Kidney (tissue), 22 donors: ENCODE measurements around the gene GPRC5A. TPM values are rescaled to one million over a fixed set of nuclear protein-coding genes. Genes with fewer than 3 reads are reported as not detected.
"Not testable (repeated sequence)": the region's sequence is repeated elsewhere in the genome, so short reads cannot be mapped to it uniquely, and the experiment has no call there.

ENCODE experiments used
- DNase-seq, 5 donors: peaks; one replicate each; pipeline ENCODE4 v3.0.0-alpha.2; 2013 to 2020
- FAIRE-seq: peaks from 2 replicates; lab custom pipeline; 2012; peaks lifted over from hg19 to GRCh38; lab: Jason Lieb, UNC
- H3K27ac ChIP-seq, 2 donors: one replicate each; pipeline ENCODE4 v1.7.0; 2013; ENCODE audit warnings: low read depth in 2 of 2, low read length in 2 of 2, inconsistent platforms in 1 of 2
- H3K27me3 ChIP-seq: one replicate; pipeline ENCODE4 v1.7.1; 2013; ENCODE audit warnings: low read length, inconsistent platforms; ENCODE audit not compliant: control insufficient read depth, insufficient read depth
- H3K36me3 ChIP-seq, 3 donors: one replicate each; pipeline versions ENCODE4 v1.7.0 to v1.7.1; 2013; ENCODE audit warnings: low read length in 3 of 3, control low read depth in 1 of 3, inconsistent platforms in 1 of 3; ENCODE audit not compliant: insufficient read depth in 3 of 3, control insufficient read depth in 2 of 3
- H3K4me1 ChIP-seq, 3 donors: one replicate each; pipeline versions ENCODE4 v1.7.0 to v1.7.1; 2013; ENCODE audit warnings: low read length in 3 of 3, inconsistent platforms in 1 of 3, low read depth in 1 of 3; ENCODE audit not compliant: control insufficient read depth in 2 of 3, insufficient read depth in 2 of 3
- H3K4me3 ChIP-seq, 3 donors: one replicate each; pipeline versions ENCODE4 v1.7.0 to v1.8.1; 2013; ENCODE audit warnings: low read length in 3 of 3, control low read depth in 1 of 3, inconsistent platforms in 1 of 3
- H3K9ac ChIP-seq, 3 donors: one replicate each; pipeline versions ENCODE4 v1.7.0 to v1.7.1; 2013; ENCODE audit warnings: low read length in 3 of 3, control low read depth in 1 of 3, inconsistent platforms in 1 of 3
- H3K9me3 ChIP-seq, 3 donors: one replicate each; pipeline versions ENCODE4 v1.7.0 to v1.7.1; 2013; ENCODE audit warnings: low read length in 3 of 3, control low read depth in 1 of 3, inconsistent platforms in 1 of 3; ENCODE audit not compliant: control insufficient read depth in 2 of 3, insufficient read depth in 1 of 3
- intact Hi-C: fragments of 100-400 bp; cut with DNase I; formaldehyde crosslinking; loops from one replicate; pipeline ENCODE4 v1.11.1; 2022
- long read RNA-seq, 10 donors: library from polyadenylated mRNA in 1 of 10; unstranded in 1 of 10; transcript quantifications; one replicate each; pipeline ENCODE4 v2.0.0 and lab custom pipeline, GENCODE V29; 2021 to 2026
- polyA plus RNA-seq: library from polyadenylated mRNA; stranded (reverse); fragments of 350-450 nt; fragmentation: Illumina TruSeq; extraction: RNeasy Lipid Tissue Mini Kit (QIAGEN cat#74804); gene quantifications from one replicate; pipeline ENCODE4 v1.2.3, GENCODE V29; 2014; ENCODE audit warnings: low read depth, low replicate concordance; ENCODE audit not compliant: insufficient read depth
- total RNA-seq: library from RNA; stranded (reverse); fragmentation: NEBNext Ultra II Directional; extraction: Animal tissue kit (Norgen Biotek cat#: 25700); gene quantifications from one replicate; pipeline ENCODE4 v1.2.1, GENCODE V29; 2021
- TF ChIP-seq, protein P1 (sequence below): IDR thresholded peaks from 3 replicates; pipeline ENCODE4 v1.5.1; 2012; ENCODE audit warnings: mild to moderate bottlenecking, moderate library complexity, borderline replicate concordance; ENCODE audit not compliant: insufficient read depth; ENCODE audit errors: extremely low read depth
- donor health status: control.
- donor health status: control.
- donor health status: control.
- donor health status: control.
- donor health status: control.
- donor health status: DM: yes; HTN: yes; CAD: no.
- donor health status: Normal renal cell carcinoma (clear cell type).

GPRC5A gene, protein sequence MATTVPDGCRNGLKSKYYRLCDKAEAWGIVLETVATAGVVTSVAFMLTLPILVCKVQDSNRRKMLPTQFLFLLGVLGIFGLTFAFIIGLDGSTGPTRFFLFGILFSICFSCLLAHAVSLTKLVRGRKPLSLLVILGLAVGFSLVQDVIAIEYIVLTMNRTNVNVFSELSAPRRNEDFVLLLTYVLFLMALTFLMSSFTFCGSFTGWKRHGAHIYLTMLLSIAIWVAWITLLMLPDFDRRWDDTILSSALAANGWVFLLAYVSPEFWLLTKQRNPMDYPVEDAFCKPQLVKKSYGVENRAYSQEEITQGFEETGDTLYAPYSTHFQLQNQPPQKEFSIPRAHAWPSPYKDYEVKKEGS
- total RNA-seq: 60.6 TPM
- 6.3 TPM for polyA plus RNA-seq
- long read RNA-seq, donor 1, full-length matches to known transcripts: 1 of 1 reads
- long read RNA-seq, donor 1, partial matches to known transcripts: 0 of 1 reads
- long read RNA-seq, donor 1, other reads (novel, unspliced or antisense): 0 of 1 reads
- long read RNA-seq, donor 2, full-length matches to known transcripts: 2 of 2 reads
- long read RNA-seq, donor 2, partial matches to known transcripts: 0 of 2 reads
- long read RNA-seq, donor 2, other reads (novel, unspliced or antisense): 0 of 2 reads
- long read RNA-seq, donor 3, full-length matches to known transcripts: 2 of 2 reads
- long read RNA-seq, donor 3, partial matches to known transcripts: 0 of 2 reads
- long read RNA-seq, donor 3, other reads (novel, unspliced or antisense): 0 of 2 reads
- long read RNA-seq, donor 4, full-length matches to known transcripts: 2 of 2 reads
- long read RNA-seq, donor 4, partial matches to known transcripts: 0 of 2 reads
- long read RNA-seq, donor 4, other reads (novel, unspliced or antisense): 0 of 2 reads
- long read RNA-seq, donor 5, full-length matches to known transcripts: 1 of 1 reads
- long read RNA-seq, donor 5, partial matches to known transcripts: 0 of 1 reads
- long read RNA-seq, donor 5, other reads (novel, unspliced or antisense): 0 of 1 reads
- long read RNA-seq, donor 6: 0 reads
- long read RNA-seq, donor 7, full-length matches to known transcripts: 11 of 15 reads
- long read RNA-seq, donor 7, partial matches to known transcripts: 3 of 15 reads
- long read RNA-seq, donor 7, other reads (novel, unspliced or antisense): 1 of 15 reads
- long read RNA-seq, donor 8, full-length matches to known transcripts: 4 of 4 reads
- long read RNA-seq, donor 8, partial matches to known transcripts: 0 of 4 reads
- long read RNA-seq, donor 8, other reads (novel, unspliced or antisense): 0 of 4 reads
- long read RNA-seq, donor 9, full-length matches to known transcripts: 1 of 1 reads
- long read RNA-seq, donor 9, partial matches to known transcripts: 0 of 1 reads
- long read RNA-seq, donor 9, other reads (novel, unspliced or antisense): 0 of 1 reads
- long read RNA-seq, donor 10, partial matches to known transcripts: 0 of 1 reads
- long read RNA-seq, donor 10, other reads (novel, unspliced or antisense): 0 of 1 reads

DNA sequence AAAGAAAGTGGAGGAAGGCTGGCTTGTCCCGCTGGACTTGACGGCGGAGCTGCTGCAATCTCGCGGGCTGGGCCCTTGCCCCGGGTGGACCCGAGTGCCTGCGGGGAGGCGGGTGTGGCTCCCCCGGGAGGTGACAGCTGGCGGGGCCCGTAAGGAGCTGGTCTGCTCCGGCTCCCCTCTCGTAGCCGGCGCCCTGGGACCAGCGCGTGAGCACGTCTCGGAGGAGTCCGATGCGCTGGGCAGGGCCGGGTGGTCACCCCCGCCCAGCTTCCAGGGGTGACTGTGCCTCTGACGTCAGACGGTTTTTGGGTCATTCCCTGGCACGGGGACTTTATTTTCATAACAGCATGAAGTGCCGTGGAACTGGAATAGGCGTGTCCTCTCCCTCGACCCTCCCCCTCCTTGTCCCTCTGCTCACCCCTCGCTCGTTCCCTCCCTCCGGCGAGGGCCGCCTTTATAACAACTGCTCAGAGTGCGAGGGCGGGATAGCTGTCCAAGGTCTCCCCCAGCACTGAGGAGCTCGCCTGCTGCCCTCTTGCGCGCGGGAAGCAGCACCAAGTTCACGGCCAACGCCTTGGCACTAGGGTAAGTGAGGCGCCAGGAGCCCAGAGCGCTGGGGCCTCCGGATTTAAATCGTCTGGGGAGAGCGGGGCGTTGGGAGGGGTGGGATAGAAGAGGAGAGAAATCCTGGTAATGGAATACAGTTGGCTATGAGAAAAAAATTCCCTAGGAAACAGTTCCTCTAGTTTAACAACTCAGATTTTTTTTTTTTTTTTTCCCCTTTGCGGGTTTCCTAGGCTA, at the start of gene GPRC5A:
Gene GPRC5A, plus strand, starts transcription at position 483 of the 801 bp plus-strand sequence. CDS start 16,688 bp downstream, outside the sequence.
- FAIRE-seq (no peak), DNase-seq (peak; percentile 85 to 96 (median 93))
- Histone ChIP-seq H3K4me1 (peaks cover 0 to 6% (median 0%) of the 10 kb centered on the region in 3 donors), H3K4me3 (peak within 1 kb of the TSS; percentile 44 to 68 (median 63)), H3K9me3 (no peaks in the 10 kb centered on the region), H3K9ac (peak within 1 kb of the TSS; percentile 32 to 89 (median 44)), H3K27ac (peak within 1 kb of the TSS; percentile 58 to 70), H3K36me3 (no peaks in the 10 kb centered on the region), H3K27me3 (no peaks in the 10 kb centered on the region)
- TF ChIP-seq, protein P1, sequence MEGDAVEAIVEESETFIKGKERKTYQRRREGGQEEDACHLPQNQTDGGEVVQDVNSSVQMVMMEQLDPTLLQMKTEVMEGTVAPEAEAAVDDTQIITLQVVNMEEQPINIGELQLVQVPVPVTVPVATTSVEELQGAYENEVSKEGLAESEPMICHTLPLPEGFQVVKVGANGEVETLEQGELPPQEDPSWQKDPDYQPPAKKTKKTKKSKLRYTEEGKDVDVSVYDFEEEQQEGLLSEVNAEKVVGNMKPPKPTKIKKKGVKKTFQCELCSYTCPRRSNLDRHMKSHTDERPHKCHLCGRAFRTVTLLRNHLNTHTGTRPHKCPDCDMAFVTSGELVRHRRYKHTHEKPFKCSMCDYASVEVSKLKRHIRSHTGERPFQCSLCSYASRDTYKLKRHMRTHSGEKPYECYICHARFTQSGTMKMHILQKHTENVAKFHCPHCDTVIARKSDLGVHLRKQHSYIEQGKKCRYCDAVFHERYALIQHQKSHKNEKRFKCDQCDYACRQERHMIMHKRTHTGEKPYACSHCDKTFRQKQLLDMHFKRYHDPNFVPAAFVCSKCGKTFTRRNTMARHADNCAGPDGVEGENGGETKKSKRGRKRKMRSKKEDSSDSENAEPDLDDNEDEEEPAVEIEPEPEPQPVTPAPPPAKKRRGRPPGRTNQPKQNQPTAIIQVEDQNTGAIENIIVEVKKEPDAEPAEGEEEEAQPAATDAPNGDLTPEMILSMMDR: no peak
- intact Hi-C loops: no loop called here

DNA sequence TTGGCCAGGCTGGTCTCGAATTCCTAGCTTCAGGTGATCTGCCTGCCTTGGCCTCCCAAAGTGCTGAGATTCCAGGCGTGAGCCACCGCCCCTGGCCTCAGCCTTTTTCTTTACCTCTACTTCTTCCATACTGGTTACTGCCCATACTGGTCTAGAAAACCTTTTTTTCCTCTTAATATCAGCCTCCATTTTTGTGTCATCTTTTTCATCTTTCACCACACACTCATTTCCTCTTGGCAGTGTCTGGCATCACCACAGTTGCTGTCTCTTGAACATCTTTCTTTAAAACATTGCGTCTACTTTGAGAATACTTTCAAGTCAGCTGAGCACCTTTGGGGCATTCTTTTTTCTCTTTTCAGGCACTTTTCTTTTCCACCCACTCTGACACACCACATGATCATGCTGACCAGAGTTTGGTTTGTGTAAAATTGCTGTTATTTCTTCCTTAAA, 45.5 kb upstream of the GPRC5A start:
- Histone ChIP-seq H3K9ac (no peak overlapping the region), H3K4me1 (no peaks in the 10 kb centered on the region), H3K27ac (no peak overlapping the region), H3K9me3 (no peaks in the 10 kb centered on the region), H3K27me3 (no peaks in the 10 kb centered on the region), H3K4me3 (no peak overlapping the region), H3K36me3 (no peaks in the 10 kb centered on the region)
- FAIRE-seq (no peak), DNase-seq (no peak)
- intact Hi-C loops: no loop called here
- TF ChIP-seq, protein P1: no peak

DNA sequence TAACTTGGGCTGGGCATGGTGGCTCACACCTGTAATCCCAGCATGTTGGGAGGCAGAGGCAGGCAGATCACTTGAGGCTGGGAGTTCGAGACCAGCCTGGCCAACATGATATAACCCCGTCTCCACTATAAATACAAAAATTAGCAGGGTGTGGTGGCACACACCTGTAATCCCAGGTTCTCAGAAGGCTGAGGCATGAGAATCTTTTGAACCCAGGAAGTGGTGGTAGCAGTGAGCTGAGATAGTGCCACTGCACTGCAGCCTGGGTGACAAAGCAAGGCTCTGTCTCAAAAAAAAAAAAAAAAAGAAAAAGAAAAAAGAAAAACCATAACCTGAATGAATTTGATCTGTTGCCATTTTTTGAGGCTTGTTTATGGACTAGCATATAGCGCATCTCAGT, 44.6 kb upstream of the GPRC5A start:
- H3K4me1 ChIP-seq, intact Hi-C loops, H3K9me3 ChIP-seq, H3K27me3 ChIP-seq, H3K36me3 ChIP-seq, FAIRE-seq, H3K27ac ChIP-seq, H3K4me3 ChIP-seq, DNase-seq, H3K9ac ChIP-seq: not testable (repeated sequence)
